ENCODE measurements around the gene CRIP2.

The CRIP2 gene

GRCh38 chr14:105481886-105482457, 7.4 kb downstream of the CRIP2 start:
- Mint-ChIP-seq H3K27ac (peak overlapping the region; percentile 100), H3K36me3 (ENCODE audit: low read depth) (peaks cover 6% of the 10 kb centered on the region), H3K4me3 (peak overlapping the region; percentile 85), H3K27me3 (peaks cover 69% of the 10 kb centered on the region), H3K4me1 (ENCODE audit: low read depth) (peaks cover 78% of the 10 kb centered on the region), H3K9me3 (peaks cover 8% of the 10 kb centered on the region)
- intact Hi-C loops (cut with micrococcal nuclease): loop anchor here (1.0 kb wide), 1 partner anchor 8 kb away; no protein-coding TSS in a partner anchor

DNA sequence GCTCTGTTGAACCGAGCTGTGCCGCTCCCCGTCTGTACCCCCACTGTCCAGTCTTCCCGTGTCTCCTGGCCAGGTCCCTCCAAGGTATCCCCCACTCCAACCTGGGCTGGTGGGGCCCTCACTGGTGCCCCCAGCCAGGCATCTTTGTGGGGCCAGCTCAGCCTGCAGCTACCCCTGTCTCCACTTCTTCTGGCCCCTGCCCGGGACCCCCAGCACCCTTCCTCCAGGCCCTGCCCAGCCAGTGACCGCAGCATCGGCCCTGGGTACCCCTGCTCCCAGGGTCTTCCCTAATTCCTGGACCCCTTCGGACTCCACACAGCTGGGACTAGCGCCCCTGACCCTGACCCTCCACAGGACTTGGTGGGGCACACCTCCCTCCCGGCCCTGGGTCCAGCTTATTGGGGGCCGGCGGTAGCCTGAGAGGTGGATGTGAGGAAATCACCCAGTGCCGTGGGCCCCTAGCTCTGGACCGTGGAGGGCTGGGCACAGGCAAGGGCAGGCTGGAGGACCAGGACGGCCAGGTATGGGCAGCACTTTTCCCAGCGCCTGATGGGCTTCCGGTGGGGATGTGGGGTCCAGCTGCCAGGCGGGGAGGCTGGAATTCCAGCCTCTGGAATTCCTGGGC, 8.0 kb downstream of the CRIP2 start:
- peak overlapping the region; percentile 100 for H3K27ac Mint-ChIP-seq
- peak overlapping the region; percentile 85 for H3K4me3 Mint-ChIP-seq
- intact Hi-C loops (cut with micrococcal nuclease): no loop called here
- peaks cover 75% of the 10 kb centered on the region for H3K4me1 Mint-ChIP-seq (ENCODE audit: low read depth)
- H3K9me3 Mint-ChIP-seq: peaks cover 2% of the 10 kb centered on the region
- peaks cover 5% of the 10 kb centered on the region for H3K36me3 Mint-ChIP-seq (ENCODE audit: low read depth)
- H3K27me3 Mint-ChIP-seq: peaks cover 64% of the 10 kb centered on the region

DNA sequence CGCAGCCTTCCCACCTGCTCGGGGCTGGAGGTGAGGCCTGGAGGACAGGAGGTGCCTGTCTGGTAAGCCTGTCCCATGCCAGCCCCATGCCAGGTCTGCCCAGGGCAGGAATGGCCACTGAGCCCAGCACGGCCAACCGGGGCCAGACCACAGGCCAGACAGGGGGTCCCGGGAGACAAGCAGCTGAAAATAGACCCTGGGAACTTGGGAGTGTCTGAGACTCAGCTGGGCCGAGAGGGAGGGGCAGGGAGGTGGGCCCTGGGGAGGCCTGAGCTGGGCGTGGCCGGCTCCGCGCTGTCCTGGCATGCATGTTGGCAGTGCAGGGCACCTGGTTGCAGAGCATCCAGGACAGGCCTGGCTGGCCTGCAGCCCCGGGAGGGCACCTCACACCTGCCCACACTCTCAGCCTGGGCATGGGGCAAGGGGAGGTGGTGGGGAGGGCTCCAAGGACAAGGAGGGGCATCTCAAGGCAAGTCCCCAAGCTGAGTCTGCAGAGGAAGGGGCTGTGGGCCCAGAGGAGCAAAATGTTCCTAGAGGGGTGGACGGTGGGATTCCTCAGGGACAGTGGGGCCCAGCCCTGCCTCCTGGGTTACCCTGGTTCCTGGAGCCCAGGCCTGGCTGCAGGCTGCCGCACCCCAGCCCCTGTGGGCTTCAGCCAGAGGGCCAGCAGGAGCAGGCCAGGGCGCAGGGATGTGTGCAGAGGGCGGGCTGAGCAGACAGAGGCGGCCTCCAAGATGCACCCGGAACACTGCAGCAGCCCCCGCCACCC, 8.9 kb downstream of the CRIP2 start:
- intact Hi-C loops (cut with micrococcal nuclease): no loop called here
- no peak overlapping the region for H3K4me3 Mint-ChIP-seq
- no peaks in the 10 kb centered on the region for H3K9me3 Mint-ChIP-seq
- H3K27ac Mint-ChIP-seq: peak overlapping the region; percentile 100
- peaks cover 13% of the 10 kb centered on the region for H3K36me3 Mint-ChIP-seq (ENCODE audit: low read depth)
- H3K27me3 Mint-ChIP-seq: peaks cover 61% of the 10 kb centered on the region
- peaks cover 82% of the 10 kb centered on the region for H3K4me1 Mint-ChIP-seq (ENCODE audit: low read depth)

DNA sequence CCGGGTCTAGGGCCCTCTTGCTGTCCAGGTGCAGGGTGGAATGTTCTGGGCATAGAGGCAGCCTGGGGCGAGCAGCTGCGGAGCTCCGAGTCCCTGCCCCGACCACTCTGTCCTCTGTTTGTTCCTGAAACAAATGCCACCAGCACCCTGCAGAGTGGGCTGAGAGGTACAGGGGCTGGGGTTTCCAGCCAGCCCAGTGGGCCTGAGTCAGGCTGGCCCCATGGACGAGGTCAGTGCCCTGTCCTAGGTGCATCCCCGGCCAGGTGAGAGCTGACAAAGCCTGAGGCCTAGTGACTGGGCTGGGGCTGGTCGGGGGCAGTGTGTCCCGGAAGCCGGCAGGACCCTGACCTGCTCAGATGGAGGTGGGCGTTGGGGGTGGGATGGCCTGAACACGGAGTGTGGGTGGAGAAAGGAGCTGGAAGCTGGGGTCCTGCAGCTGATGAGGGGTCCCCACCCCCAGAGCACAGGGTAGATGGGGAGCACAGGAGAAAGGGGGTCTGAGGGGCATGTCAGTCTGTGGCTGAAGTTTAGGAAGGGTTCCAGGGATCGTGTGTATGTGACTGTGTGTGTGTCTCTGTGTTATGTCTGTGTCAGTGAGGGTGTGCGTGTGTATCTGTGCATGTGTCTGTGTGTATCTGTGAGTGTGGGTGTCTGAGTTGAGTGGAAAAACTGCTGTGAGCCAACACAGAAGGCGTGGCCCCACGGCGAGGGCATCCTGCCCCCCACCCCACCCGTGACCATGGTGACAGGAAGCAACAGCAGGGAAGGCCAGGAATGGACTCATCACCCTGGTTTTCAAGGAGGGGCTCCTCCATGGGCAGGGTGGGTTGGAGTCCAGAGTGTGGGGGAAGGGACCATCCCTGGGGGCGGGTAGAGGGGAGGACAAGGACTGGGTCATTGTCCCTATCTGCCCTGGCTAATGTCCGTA, 9.7 kb downstream of the CRIP2 start:
- Mint-ChIP-seq H3K4me3 (no peak overlapping the region), H3K4me1 (ENCODE audit: low read depth) (peaks cover 90% of the 10 kb centered on the region)

DNA sequence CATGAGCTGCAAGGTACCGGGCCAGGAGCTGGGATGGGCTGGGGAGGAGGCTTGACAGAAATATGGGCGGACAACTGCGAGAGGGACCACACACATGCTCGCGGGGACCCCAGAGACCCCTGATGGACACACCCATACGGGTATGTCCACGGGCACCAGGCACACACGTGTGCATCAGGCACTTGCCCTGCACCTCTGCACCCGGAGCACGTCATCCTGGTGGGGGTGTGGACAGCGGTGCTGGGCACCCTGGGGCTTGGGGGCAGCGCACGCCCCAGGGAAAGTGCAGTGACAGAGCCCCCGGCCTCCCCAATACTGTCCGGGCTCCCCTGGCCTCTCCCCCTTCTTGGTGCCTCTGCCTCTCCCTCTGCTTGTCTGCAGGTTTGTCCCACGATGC, 10.4 kb downstream of the CRIP2 start:
- Mint-ChIP-seq H3K27ac (peak overlapping the region; percentile 100), H3K9me3 (no peaks in the 10 kb centered on the region), H3K36me3 (ENCODE audit: low read depth) (peaks cover 25% of the 10 kb centered on the region), H3K4me1 (ENCODE audit: low read depth) (peaks cover 90% of the 10 kb centered on the region), H3K4me3 (no peak overlapping the region), H3K27me3 (peaks cover 51% of the 10 kb centered on the region)
- intact Hi-C loops (cut with micrococcal nuclease): no loop called here

More for the DNA sequence above, 9.7 kb downstream of the CRIP2 start:
- no peaks in the 10 kb centered on the region for H3K9me3 Mint-ChIP-seq
- peaks cover 22% of the 10 kb centered on the region for H3K36me3 Mint-ChIP-seq (ENCODE audit: low read depth)
- H3K27me3 Mint-ChIP-seq: peaks cover 57% of the 10 kb centered on the region
- intact Hi-C loops (cut with micrococcal nuclease): no loop called here
- H3K27ac Mint-ChIP-seq: peak overlapping the region; percentile 100

DNA sequence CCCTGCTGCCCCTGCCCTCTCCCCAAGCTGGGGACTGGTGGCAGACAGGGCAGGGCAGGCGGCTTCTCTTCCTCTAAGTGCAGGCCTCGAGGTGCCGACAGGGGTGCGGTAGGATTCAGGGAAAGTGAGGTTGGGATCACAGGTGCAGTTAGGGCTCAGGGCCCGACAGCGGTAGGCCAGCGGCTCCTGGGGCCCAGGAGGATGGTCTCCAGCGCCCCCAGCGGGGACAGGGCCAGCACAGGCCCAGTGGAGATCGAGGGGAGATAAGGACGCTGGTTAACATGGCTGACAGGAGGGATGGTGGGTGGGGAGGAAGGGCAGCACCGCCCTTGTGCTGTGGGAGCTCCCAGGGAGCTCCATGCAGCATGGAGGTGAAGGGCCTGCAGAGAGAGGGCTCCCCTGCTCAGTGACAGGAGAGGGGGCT, 11.1 kb downstream of the CRIP2 start:
- H3K27me3 Mint-ChIP-seq: peaks cover 43% of the 10 kb centered on the region
- peaks cover 83% of the 10 kb centered on the region for H3K4me1 Mint-ChIP-seq (ENCODE audit: low read depth)
- H3K27ac Mint-ChIP-seq: peak overlapping the region; percentile 100
- H3K4me3 Mint-ChIP-seq: no peak overlapping the region
- intact Hi-C loops (cut with micrococcal nuclease): no loop called here
- H3K36me3 Mint-ChIP-seq (ENCODE audit: low read depth): peaks cover 25% of the 10 kb centered on the region
- H3K9me3 Mint-ChIP-seq: no peaks in the 10 kb centered on the region

DNA sequence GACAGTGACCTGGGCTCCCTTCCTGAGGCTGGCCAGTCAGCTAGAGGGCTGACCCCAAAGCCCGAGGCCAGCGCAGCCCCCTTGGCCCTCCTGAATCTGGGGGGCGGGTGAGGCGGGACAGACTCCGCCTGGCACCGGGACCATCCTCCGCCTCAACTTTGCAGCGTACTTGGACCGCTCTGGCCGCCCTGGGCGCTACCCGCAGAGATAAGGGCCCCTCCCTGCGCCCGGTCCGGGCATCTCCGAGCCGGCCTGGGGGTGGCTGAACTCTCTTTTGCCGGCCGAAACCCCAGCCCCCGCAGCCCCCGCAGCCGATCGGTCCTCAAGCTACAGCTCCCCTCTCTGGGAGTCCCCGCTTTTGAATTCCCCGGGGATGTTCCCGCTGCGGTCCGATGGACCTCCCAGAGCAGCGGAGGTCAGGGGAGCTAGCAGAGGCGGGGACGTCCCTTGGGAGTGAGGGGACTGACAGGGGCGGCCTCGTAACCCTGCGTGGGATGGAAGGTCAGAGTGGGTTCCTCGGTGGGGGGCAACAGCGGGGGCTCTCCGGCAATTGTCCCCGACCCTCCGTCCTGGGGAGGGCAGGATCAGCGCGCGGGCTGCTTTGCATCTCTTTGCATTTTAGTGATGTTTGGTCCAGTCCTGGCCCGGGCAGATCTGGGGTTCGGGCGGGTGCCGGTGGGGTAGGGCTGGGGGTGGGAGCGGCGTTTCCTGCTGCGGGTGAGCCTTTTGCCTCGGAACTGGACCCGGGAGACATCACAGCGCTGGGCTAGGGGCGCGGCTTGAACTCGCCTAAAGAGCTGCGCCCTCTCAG, 11.7 kb downstream of the CRIP2 start, which contains the start of gene CRIP1:
TSS of gene CRIP1 (plus strand) at position 724 of the 811 bp plus-strand sequence. CDS start 374 bp downstream, outside the sequence.
- intact Hi-C loops (cut with micrococcal nuclease): no loop called here
- H3K27me3 Mint-ChIP-seq: peaks cover 42% of the 10 kb centered on the region
- H3K9me3 Mint-ChIP-seq: no peaks in the 10 kb centered on the region
- peaks cover 77% of the 10 kb centered on the region for H3K4me1 Mint-ChIP-seq (ENCODE audit: low read depth)
- peak within 1 kb of the TSS; percentile 100 for H3K27ac Mint-ChIP-seq
- peaks cover 25% of the 10 kb centered on the region for H3K36me3 Mint-ChIP-seq (ENCODE audit: low read depth)
- H3K4me3 Mint-ChIP-seq: peak within 1 kb of the TSS; percentile 72

- no peaks in the 10 kb centered on the region for H3K9me3 Mint-ChIP-seq
- H3K36me3 Mint-ChIP-seq (ENCODE audit: low read depth): peaks cover 25% of the 10 kb centered on the region
- peak overlapping the region; percentile 100 for H3K27ac Mint-ChIP-seq
- H3K4me1 Mint-ChIP-seq (ENCODE audit: low read depth): peaks cover 78% of the 10 kb centered on the region
- H3K27me3 Mint-ChIP-seq: peaks cover 42% of the 10 kb centered on the region
- peak overlapping the region; percentile 72 for H3K4me3 Mint-ChIP-seq
- intact Hi-C loops (cut with micrococcal nuclease): no loop called here
Observed at GRCh38 chr14:105486974-105487448, 12.4 kb downstream of the CRIP2 start.

DNA sequence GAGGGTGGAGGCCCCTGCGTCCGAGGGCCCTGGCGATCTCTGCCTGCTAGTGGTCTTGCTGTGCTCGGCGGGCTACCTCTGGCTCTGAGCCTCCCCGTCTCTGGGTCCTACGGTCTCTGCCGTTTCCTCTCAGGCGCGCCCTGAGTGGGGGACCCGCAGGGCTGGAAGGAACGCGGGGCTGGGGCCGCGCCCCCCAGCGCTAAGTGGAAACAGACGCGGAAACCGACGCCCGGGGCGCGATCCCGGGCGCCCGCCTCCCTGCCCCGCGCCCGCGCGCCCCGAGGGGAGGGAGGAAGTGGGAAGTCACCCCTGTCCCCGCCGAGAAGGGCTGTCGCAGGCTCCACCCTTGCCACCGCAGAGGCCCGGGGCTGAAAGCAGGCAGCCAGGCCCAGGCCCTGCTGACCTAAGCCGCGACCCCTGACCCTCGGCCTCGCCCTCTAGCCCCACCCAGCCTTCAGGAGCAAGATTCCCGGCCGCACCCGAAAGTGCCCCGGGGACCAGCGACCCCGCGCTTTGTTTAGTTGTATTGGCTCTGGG, 12.9 kb downstream of the CRIP2 start:
- no peaks in the 10 kb centered on the region for H3K9me3 Mint-ChIP-seq
- peaks cover 42% of the 10 kb centered on the region for H3K27me3 Mint-ChIP-seq
- H3K27ac Mint-ChIP-seq: peak overlapping the region; percentile 100
- H3K4me1 Mint-ChIP-seq (ENCODE audit: low read depth): peaks cover 75% of the 10 kb centered on the region
- intact Hi-C loops (cut with micrococcal nuclease): no loop called here
- peaks cover 25% of the 10 kb centered on the region for H3K36me3 Mint-ChIP-seq (ENCODE audit: low read depth)
- peak overlapping the region; percentile 72 for H3K4me3 Mint-ChIP-seq

DNA sequence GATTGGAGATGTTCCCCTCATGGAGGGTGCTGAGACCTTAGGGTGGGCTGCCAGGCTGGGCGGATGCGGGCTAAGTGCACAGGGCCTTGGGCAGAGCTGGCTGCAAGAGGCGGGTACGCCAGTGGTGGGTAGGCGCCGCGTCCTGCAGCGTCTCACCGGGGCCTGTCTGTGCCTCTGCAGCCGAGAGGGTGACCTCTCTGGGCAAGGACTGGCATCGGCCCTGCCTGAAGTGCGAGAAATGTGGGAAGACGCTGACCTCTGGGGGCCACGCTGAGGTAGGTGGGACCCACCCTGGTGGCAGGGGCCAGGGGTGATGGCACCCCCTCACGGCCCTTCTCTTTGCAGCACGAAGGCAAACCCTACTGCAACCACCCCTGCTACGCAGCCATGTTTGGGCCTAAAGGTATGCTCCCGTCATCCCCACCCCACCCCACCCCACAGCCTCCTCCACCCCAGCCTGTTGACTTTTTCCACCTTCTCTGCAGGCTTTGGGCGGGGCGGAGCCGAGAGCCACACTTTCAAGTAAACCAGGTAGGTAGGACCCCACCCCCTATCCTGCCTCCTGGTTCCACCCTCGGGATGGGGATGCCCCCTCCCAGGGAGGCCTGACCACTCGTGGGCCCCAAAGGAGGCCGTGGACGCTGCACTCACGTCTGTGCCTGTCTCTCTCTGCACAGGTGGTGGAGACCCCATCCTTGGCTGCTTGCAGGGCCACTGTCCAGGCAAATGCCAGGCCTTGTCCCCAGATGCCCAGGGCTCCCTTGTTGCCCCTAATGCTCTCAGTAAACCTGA, 13.6 kb downstream of the CRIP2 start:
- no peaks in the 10 kb centered on the region for H3K9me3 Mint-ChIP-seq
- intact Hi-C loops (cut with micrococcal nuclease): no loop called here
- peaks cover 68% of the 10 kb centered on the region for H3K4me1 Mint-ChIP-seq (ENCODE audit: low read depth)
- H3K27ac Mint-ChIP-seq: peak overlapping the region; percentile 100
- H3K36me3 Mint-ChIP-seq (ENCODE audit: low read depth): peaks cover 31% of the 10 kb centered on the region
- H3K4me3 Mint-ChIP-seq: peak overlapping the region; percentile 72
- peaks cover 37% of the 10 kb centered on the region for H3K27me3 Mint-ChIP-seq

GRCh38 chr14:105488781-105489541, 14.3 kb downstream of the CRIP2 start:
- intact Hi-C loops (cut with micrococcal nuclease): no loop called here
- Mint-ChIP-seq H3K27me3 (peaks cover 30% of the 10 kb centered on the region), H3K4me1 (ENCODE audit: low read depth) (peaks cover 62% of the 10 kb centered on the region), H3K36me3 (ENCODE audit: low read depth) (peaks cover 39% of the 10 kb centered on the region), H3K9me3 (no peaks in the 10 kb centered on the region), H3K27ac (peak overlapping the region; percentile 100), H3K4me3 (peak overlapping the region; percentile 72)

Data from dendritic cell treated with granulocyte-macrophage colony-stimulating factor and Interleukin-4, amounts not matched to agents 40 ng/mL and 50 ng/mL, for 4 days (primary cell).